Measurements from ENCODE around the gene TRAPPC3.

DNA sequence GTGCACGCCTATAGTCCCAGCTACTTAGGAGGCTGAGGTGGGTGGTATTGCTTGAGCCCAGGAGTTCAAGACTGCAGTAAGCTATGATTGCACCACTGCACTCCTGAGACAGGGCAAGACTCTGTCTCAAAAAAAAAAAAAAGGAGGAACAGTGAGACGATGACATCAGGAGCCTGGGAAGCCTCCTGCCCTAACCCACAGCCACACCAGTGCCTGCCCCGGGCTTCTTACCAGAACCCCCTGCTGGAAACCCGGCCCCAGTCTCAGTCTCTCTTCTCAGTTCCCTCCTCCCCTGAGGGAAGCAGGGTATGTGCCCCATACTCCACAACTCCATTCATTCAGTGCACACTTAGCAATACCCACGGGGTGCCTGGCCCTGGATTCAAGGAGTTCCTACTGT lies 33.4 kb downstream of the TRAPPC3 start:
- no peak for TF ChIP-seq POLR2AphosphoS5 (IDR thresholded peaks at IDR 0.05; ENCODE audit: low read depth, low read length)
- no peak for TF ChIP-seq SIN3A (IDR thresholded peaks at IDR 0.05; ENCODE audit: borderline replicate concordance, insufficient read depth, low read depth, low read length)
- TF ChIP-seq, protein P1, sequence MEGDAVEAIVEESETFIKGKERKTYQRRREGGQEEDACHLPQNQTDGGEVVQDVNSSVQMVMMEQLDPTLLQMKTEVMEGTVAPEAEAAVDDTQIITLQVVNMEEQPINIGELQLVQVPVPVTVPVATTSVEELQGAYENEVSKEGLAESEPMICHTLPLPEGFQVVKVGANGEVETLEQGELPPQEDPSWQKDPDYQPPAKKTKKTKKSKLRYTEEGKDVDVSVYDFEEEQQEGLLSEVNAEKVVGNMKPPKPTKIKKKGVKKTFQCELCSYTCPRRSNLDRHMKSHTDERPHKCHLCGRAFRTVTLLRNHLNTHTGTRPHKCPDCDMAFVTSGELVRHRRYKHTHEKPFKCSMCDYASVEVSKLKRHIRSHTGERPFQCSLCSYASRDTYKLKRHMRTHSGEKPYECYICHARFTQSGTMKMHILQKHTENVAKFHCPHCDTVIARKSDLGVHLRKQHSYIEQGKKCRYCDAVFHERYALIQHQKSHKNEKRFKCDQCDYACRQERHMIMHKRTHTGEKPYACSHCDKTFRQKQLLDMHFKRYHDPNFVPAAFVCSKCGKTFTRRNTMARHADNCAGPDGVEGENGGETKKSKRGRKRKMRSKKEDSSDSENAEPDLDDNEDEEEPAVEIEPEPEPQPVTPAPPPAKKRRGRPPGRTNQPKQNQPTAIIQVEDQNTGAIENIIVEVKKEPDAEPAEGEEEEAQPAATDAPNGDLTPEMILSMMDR (IDR thresholded peaks at IDR 0.05), result no peak
- TF ChIP-seq, protein P2, sequence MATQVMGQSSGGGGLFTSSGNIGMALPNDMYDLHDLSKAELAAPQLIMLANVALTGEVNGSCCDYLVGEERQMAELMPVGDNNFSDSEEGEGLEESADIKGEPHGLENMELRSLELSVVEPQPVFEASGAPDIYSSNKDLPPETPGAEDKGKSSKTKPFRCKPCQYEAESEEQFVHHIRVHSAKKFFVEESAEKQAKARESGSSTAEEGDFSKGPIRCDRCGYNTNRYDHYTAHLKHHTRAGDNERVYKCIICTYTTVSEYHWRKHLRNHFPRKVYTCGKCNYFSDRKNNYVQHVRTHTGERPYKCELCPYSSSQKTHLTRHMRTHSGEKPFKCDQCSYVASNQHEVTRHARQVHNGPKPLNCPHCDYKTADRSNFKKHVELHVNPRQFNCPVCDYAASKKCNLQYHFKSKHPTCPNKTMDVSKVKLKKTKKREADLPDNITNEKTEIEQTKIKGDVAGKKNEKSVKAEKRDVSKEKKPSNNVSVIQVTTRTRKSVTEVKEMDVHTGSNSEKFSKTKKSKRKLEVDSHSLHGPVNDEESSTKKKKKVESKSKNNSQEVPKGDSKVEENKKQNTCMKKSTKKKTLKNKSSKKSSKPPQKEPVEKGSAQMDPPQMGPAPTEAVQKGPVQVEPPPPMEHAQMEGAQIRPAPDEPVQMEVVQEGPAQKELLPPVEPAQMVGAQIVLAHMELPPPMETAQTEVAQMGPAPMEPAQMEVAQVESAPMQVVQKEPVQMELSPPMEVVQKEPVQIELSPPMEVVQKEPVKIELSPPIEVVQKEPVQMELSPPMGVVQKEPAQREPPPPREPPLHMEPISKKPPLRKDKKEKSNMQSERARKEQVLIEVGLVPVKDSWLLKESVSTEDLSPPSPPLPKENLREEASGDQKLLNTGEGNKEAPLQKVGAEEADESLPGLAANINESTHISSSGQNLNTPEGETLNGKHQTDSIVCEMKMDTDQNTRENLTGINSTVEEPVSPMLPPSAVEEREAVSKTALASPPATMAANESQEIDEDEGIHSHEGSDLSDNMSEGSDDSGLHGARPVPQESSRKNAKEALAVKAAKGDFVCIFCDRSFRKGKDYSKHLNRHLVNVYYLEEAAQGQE (IDR thresholded peaks at IDR 0.05; ENCODE audit: insufficient read depth in 1 of 2, low read depth in 2 of 2, low read length in 1 of 2), result no peak
